Measurements from ENCODE around the gene ZDHHC8.

The ZDHHC8 gene

GRCh38 chr22:20096574-20097420, 34.8 kb upstream of the ZDHHC8 start:
- no peak for DNase-seq

- DNase-seq, result no peak
Measured at GRCh38 chr22:20099099-20099711, 32.4 kb upstream of the ZDHHC8 start.

GRCh38 chr22:20101638-20102037, 30.0 kb upstream of the ZDHHC8 start:
- DNase-seq, result no peak

- DNase-seq, result no peak
Measured at GRCh38 chr22:20102203-20102780, 29.3 kb upstream of the ZDHHC8 start.

- no peak for DNase-seq
Measured at GRCh38 chr22:20105456-20106204, 26.0 kb upstream of the ZDHHC8 start.

GRCh38 chr22:20106205-20106848, 25.3 kb upstream of the ZDHHC8 start:
- no peak for DNase-seq

- DNase-seq, result no peak
Measured at GRCh38 chr22:20106849-20107237, 24.8 kb upstream of the ZDHHC8 start.

GRCh38 chr22:20107471-20107901, 24.1 kb upstream of the ZDHHC8 start:
- DNase-seq, result no peak

GRCh38 chr22:20107951-20108756, 23.4 kb upstream of the ZDHHC8 start:
- DNase-seq, result no peak

- no peak for DNase-seq
Measured at GRCh38 chr22:20108757-20109230, 22.8 kb upstream of the ZDHHC8 start.

- no peak for DNase-seq
Measured at GRCh38 chr22:20109411-20110358, 21.9 kb upstream of the ZDHHC8 start.

- no peak for DNase-seq
Measured at GRCh38 chr22:20110359-20110985, 21.1 kb upstream of the ZDHHC8 start.

GRCh38 chr22:20111045-20111688, 20.4 kb upstream of the ZDHHC8 start:
- no peak for DNase-seq

- no peak for DNase-seq
Measured at GRCh38 chr22:20111689-20112622, 19.6 kb upstream of the ZDHHC8 start.

GRCh38 chr22:20112623-20113511, 18.7 kb upstream of the ZDHHC8 start:
- no peak for DNase-seq

GRCh38 chr22:20113551-20114310, 17.9 kb upstream of the ZDHHC8 start:
- no peak for DNase-seq
